RWPE2 (cell line): Measurements from ENCODE around the gene LYPD4.

Source experiments
- ATAC-seq: fragments of 200-7000 bp; cut with Tn5 transposase; 3 replicates; pipeline ENCODE4 v1.9.1; 2021; ENCODE audit warnings: low read depth
- DNase-seq: peaks from one replicate; pipeline ENCODE4 v3.0.0-alpha.2; 2020; ENCODE audit warnings: low spot score
- H3K27ac ChIP-seq: fragments of 450-650 bp; 2 replicates; pipeline ENCODE4 v1.5.1; 2017; ENCODE audit warnings: mild to moderate bottlenecking; ENCODE audit not compliant: poor library complexity, severe bottlenecking
- H3K27me3 ChIP-seq: fragments of 250-450 bp; sonication (Bioruptor Pico); 2 replicates; pipeline ENCODE4 v1.5.1; 2021; ENCODE audit warnings: mild to moderate bottlenecking, moderate library complexity; ENCODE audit not compliant: insufficient read depth, poor library complexity, severe bottlenecking
- H3K36me3 ChIP-seq: fragments of 250-450 bp; sonication (Bioruptor Pico); 2 replicates; pipeline ENCODE4 v1.5.1; 2020; ENCODE audit warnings: low read depth, mild to moderate bottlenecking, moderate library complexity
- H3K4me1 ChIP-seq: fragments of 250-450 bp; sonication (Bioruptor Pico); 2 replicates; pipeline ENCODE4 v1.5.1; 2021; ENCODE audit warnings: mild to moderate bottlenecking, moderate library complexity; ENCODE audit not compliant: insufficient read depth, poor library complexity, severe bottlenecking
- H3K4me3 ChIP-seq: fragments of 250-450 bp; sonication (Bioruptor Pico); 2 replicates; pipeline ENCODE4 v1.5.1; 2021; ENCODE audit warnings: mild to moderate bottlenecking, moderate library complexity; ENCODE audit not compliant: severe bottlenecking
- H3K9me3 ChIP-seq: fragments of 250-450 bp; sonication (Bioruptor Pico); 2 replicates; pipeline ENCODE4 v1.5.1; 2021; ENCODE audit warnings: mild to moderate bottlenecking, moderate library complexity; ENCODE audit not compliant: severe bottlenecking
- CTCF ChIP-seq: fragments of 450-650 bp; IDR thresholded peaks from one replicate; pipeline ENCODE4 v1.5.1; 2017; ENCODE audit warnings: mild to moderate bottlenecking, moderate library complexity; ENCODE audit not compliant: poor library complexity, severe bottlenecking

The LYPD4 gene

GRCh38 chr19:41844601-41845000, at the start of gene LYPD4:
Gene LYPD4, minus strand, starts transcription at chr19:41844683. Its CDS starts 5,398 bp downstream, at chr19:41839285.
- Histone ChIP-seq H3K9me3 (no peaks in the 10 kb centered on the region), H3K27me3 (peaks cover 4% of the 10 kb centered on the region), H3K4me3 (no peak within 1 kb of the TSS), H3K4me1 (no peaks in the 10 kb centered on the region), H3K27ac (no peak within 1 kb of the TSS), H3K36me3 (no peaks in the 10 kb centered on the region)
- DNase-seq (no peak), ATAC-seq (no peak)
- TF ChIP-seq CTCF: no peak

GRCh38 chr19:41893899-41894298, 49.4 kb upstream of the LYPD4 start:
- Histone ChIP-seq H3K4me3 (no peak overlapping the region), H3K27me3 (no peaks in the 10 kb centered on the region), H3K36me3 (peaks cover 64% of the 10 kb centered on the region), H3K9me3 (no peaks in the 10 kb centered on the region), H3K27ac (no peak overlapping the region), H3K4me1 (no peaks in the 10 kb centered on the region)
- ATAC-seq (no peak), DNase-seq (no peak)
- no peak for TF ChIP-seq CTCF

- ATAC-seq (no peak), DNase-seq (no peak)
- H3K27me3 ChIP-seq: no peaks in the 10 kb centered on the region
- no peak overlapping the region for H3K4me3 ChIP-seq
- no peak overlapping the region for H3K27ac ChIP-seq
- H3K4me1 ChIP-seq: peaks cover 7% of the 10 kb centered on the region
- peaks cover 58% of the 10 kb centered on the region for H3K36me3 ChIP-seq
- H3K9me3 ChIP-seq: no peaks in the 10 kb centered on the region
- TF ChIP-seq CTCF: no peak
Measured at GRCh38 chr19:41892173-41892902, 47.9 kb upstream of the LYPD4 start.

- H3K27ac ChIP-seq: no peak overlapping the region
- ATAC-seq (no peak), DNase-seq (no peak)
- no peak for TF ChIP-seq CTCF
- no peak overlapping the region for H3K4me3 ChIP-seq
- H3K27me3 ChIP-seq: no peaks in the 10 kb centered on the region
- H3K36me3 ChIP-seq: peaks cover 54% of the 10 kb centered on the region
- H3K4me1 ChIP-seq: peaks cover 18% of the 10 kb centered on the region
- H3K9me3 ChIP-seq: no peaks in the 10 kb centered on the region
Measured at GRCh38 chr19:41890936-41891335, 46.5 kb upstream of the LYPD4 start.

- H3K27me3 ChIP-seq: no peaks in the 10 kb centered on the region
- H3K4me1 ChIP-seq: peaks cover 21% of the 10 kb centered on the region
- ATAC-seq: no peak
- no peak for DNase-seq
- H3K9me3 ChIP-seq: no peaks in the 10 kb centered on the region
- H3K4me3 ChIP-seq: no peak overlapping the region
- H3K36me3 ChIP-seq: peaks cover 46% of the 10 kb centered on the region
- TF ChIP-seq CTCF: no peak
- H3K27ac ChIP-seq: no peak overlapping the region
Measured at GRCh38 chr19:41889896-41890295, 45.4 kb upstream of the LYPD4 start.
